Astrocyte of the spinal cord (primary cell): ENCODE results near the gene UBE3B.
"Not testable (repeated sequence)": the region's sequence is repeated elsewhere in the genome, so short reads cannot be mapped to it uniquely, and the experiment has no call there.

Experiments
- DNase-seq: peaks from one replicate; pipeline ENCODE4 v3.0.0; 2011; ENCODE audit warnings: low read depth, low spot score
- H3K4me3 ChIP-seq: 2 replicates; pipeline ENCODE4 v1.5.1; 2011; ENCODE audit warnings: low read depth, mild to moderate bottlenecking, low read length, moderate library complexity
- CTCF ChIP-seq: IDR thresholded peaks from 2 replicates; pipeline ENCODE4 v1.5.1; 2012; ENCODE audit warnings: low read depth, mild to moderate bottlenecking, low read length, inconsistent platforms
- in situ Hi-C: cut with HindIII; loops from 2 replicates; pipeline ENCODE4 v1.10.0; 2017; ENCODE audit warnings: low sequenced_read_pairs

The UBE3B gene

DNA sequence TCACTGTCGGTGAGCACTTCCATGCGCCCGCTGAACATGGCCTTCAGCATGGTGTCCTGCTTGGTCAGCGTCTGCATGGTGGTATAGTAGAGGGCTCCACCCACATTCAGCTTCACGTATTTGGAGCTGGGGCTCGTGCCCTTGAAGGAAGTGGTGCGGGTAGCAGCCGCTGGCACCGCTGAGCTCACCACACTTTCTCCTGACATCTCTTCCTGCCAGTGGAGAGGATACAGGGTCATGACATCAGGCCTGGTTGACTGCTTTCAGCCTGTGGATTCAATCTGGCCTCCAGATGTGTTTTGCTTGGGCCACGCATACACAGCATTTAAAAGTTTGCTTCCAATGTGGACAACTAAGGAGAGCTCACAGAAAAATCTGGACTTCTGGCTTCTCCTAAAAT, 7.9 kb upstream of the UBE3B start:
- no peak for DNase-seq
- in situ Hi-C loops: no loop called here
- TF ChIP-seq CTCF: no peak
- H3K4me3 ChIP-seq: no peak overlapping the region

DNA sequence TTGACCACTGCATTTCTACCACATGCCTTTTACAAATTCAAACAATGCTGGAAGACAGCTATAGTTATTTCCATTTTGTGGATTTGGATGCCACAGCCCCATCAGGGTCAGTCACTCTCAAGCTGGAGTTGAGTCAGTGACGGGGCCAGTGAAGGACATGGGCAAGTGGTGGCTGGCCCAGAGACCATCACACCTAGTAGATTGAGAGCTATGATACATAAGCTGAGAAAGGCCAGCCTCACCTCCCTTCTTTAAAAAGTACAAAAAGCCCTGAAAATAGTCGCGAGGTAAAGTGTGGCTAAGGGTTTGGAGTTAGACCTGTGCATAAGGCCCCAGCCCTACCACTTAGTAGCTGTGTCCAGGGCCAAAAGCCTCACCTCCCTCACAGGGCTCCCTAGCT, 4.4 kb upstream of the UBE3B start:
- TF ChIP-seq CTCF: no peak
- no peak for DNase-seq
- in situ Hi-C loops: no loop called here
- H3K4me3 ChIP-seq: no peak overlapping the region

- H3K4me3 ChIP-seq, in situ Hi-C loops, DNase-seq: not testable (repeated sequence)
These were observed 3.7 kb upstream of the UBE3B start for GRCh38 chr12:109473526-109474270.

GRCh38 chr12:109475121-109475520, 2.3 kb upstream of the UBE3B start:
- TF ChIP-seq CTCF: no peak
- no peak overlapping the region for H3K4me3 ChIP-seq
- in situ Hi-C loops: no loop called here
- DNase-seq: no peak

DNA sequence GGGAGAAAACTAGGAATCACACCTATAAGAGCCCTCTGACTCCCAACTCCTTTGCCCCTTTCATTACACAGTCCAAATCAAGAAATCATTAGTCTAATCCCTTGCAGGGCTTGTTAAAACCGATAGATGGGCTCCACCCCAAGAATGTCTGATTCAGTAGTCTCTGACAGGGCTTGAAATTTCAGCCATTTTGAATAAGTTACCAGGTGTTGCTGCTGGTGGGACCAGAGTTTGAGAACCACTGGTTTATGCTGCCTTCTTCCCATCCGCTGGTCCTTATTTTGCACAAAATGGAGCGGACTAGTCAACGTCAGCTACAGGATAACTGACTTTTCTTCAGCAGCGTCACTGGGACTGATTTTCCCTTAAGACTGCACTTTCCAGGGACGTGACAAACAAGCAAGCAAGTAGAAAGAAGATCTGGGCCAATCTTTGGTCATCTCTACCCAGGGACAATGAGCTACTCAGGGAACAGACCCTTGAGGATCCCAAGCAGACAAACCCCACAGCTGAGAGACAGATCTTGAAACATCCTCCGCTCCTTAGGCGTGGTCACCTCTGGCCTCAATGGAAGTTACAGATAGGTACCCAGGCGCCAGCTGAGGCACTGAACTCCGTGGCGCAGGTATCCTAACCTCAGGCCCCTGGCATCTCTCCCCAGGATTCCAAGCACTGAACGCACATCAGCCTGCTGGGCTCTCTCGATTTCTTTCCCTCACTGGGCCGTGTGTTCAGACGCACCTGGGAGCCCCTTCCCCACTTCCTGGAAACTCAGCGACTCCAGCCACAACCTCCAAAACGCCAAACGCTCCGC, 1.2 kb upstream of the UBE3B start:
- no peak for DNase-seq
- TF ChIP-seq CTCF: no peak
- peak overlapping the region; percentile 90 for H3K4me3 ChIP-seq
- in situ Hi-C loops: no loop called here

DNA sequence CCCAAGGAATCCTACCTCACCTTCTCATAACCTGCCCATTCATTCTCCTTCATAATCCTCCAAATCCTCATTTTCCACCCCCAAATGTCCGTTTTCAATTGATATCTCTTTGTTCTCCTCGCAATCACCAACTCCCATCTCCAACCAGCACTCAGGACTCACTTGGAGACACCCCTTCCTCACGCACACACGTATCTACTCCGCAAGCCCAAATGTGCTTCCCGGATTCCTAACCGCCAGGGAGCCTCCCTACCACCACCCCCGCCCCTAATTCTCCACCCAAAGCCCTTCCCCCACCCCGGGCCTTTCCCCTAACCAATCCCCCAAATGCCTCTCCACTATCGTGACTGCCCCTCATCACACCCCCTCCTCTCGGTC, 638 bp upstream of the UBE3B start:
- no peak for TF ChIP-seq CTCF
- in situ Hi-C loops: no loop called here
- peak overlapping the region; percentile 90 for H3K4me3 ChIP-seq
- DNase-seq: no peak

GRCh38 chr12:109477963-109478315, 505 bp downstream of the UBE3B start:
- DNase-seq: no peak
- TF ChIP-seq CTCF: no peak
- in situ Hi-C loops: no loop called here
- peak overlapping the region; percentile 90 for H3K4me3 ChIP-seq
